IMR-90 (cell line): Measurements from ENCODE around the gene VEGFA. TPM values are rescaled to one million over a fixed set of nuclear protein-coding genes. Genes with fewer than 3 reads are reported as not detected.

Experiments
- ATAC-seq: fragments of 200-7000 bp; cut with Tn5 transposase; 2 replicates; pipeline ENCODE4 v1.9.1; 2020; ENCODE audit warnings: low read depth, mild to moderate bottlenecking, moderate library complexity
- BruUV-seq: library from RNA; stranded (reverse); fragments of 400-500 nt; replicated peaks from 2 replicates; lab custom pipeline; 2021; lab: Mats Ljungman, UMichigan
- CTCF ChIA-PET: fragments of 300-600 bp; formaldehyde crosslinking; extraction: SDS; loops from one replicate; lab custom pipeline; 2021; ENCODE audit warnings: antibody characterized with exemption; lab: Yijun Ruan, JAX
- POLR2A ChIA-PET: fragments of 300-600 bp; sonication (Branson Sonifier 250); formaldehyde crosslinking; loops from one replicate; lab custom pipeline; 2022; ENCODE audit warnings: antibody characterized with exemption; ENCODE audit not compliant: unreplicated experiment; lab: Charles Lee
- DNase-seq: peaks from one replicate; pipeline ENCODE4 v3.0.0; 2013
- H2AFZ ChIP-seq: replicated peaks from 2 replicates; pipeline ENCODE3; 2013; ENCODE audit warnings: low read length, mild to moderate bottlenecking; ENCODE audit not compliant: poor library complexity
- H2AK5ac ChIP-seq: 2 replicates; pipeline ENCODE4 v1.6.1; 2013; ENCODE audit warnings: low read depth, low read length, inconsistent platforms
- H2AK9ac ChIP-seq: replicated peaks from 2 replicates; pipeline ENCODE3; 2013; ENCODE audit warnings: mild to moderate bottlenecking, low read depth, low read length, moderate library complexity; ENCODE audit not compliant: poor library complexity
- H2BK120ac ChIP-seq: 2 replicates; pipeline ENCODE4 v1.6.1; 2013; ENCODE audit warnings: low read depth, low read length, inconsistent platforms
- H2BK15ac ChIP-seq: 3 replicates; pipeline ENCODE4 v1.6.1; 2013; ENCODE audit warnings: low read depth, low read length, inconsistent platforms
- H2BK20ac ChIP-seq: 2 replicates; pipeline ENCODE4 v1.6.1; 2013; ENCODE audit warnings: low read depth, mild to moderate bottlenecking, inconsistent platforms, low read length, moderate library complexity
- H2BK5ac ChIP-seq: 2 replicates; pipeline ENCODE4 v1.6.1; 2013; ENCODE audit warnings: mild to moderate bottlenecking, low read depth, low read length, inconsistent platforms; ENCODE audit not compliant: poor library complexity, severe bottlenecking
- H3K14ac ChIP-seq: replicated peaks from 2 replicates; pipeline ENCODE4 v1.6.1; 2013; ENCODE audit warnings: low read depth, low read length, inconsistent platforms
- H3K18ac ChIP-seq: 2 replicates; pipeline ENCODE4 v1.6.1; 2013; ENCODE audit warnings: low read depth, low read length, control low read depth
- H3K23ac ChIP-seq: 2 replicates; pipeline ENCODE4 v1.6.1; 2013; ENCODE audit warnings: low read depth, low read length, inconsistent platforms
- H3K27ac ChIP-seq: 2 replicates; pipeline ENCODE4 v1.5.1; 2013; ENCODE audit warnings: mild to moderate bottlenecking, control low read depth, low read length; ENCODE audit not compliant: insufficient read depth
- H3K27me3 ChIP-seq: 2 replicates; pipeline ENCODE4 v1.6.1; 2013; ENCODE audit warnings: low read length; ENCODE audit not compliant: control insufficient read depth, insufficient read depth
- H3K36me3 ChIP-seq: 2 replicates; pipeline ENCODE4 v1.6.1; 2013; ENCODE audit warnings: low read length, mixed read lengths; ENCODE audit not compliant: control insufficient read depth, insufficient read depth
- H3K4ac ChIP-seq: 2 replicates; pipeline ENCODE4 v1.6.1; 2013; ENCODE audit warnings: low read depth, low read length, inconsistent platforms
- H3K4me1 ChIP-seq: 2 replicates; pipeline ENCODE4 v1.6.1; 2013; ENCODE audit warnings: low read length, mixed read lengths; ENCODE audit not compliant: control insufficient read depth, insufficient read depth
- H3K4me2 ChIP-seq: 2 replicates; pipeline ENCODE4 v1.6.1; 2013; ENCODE audit warnings: low read depth, mild to moderate bottlenecking, control low read depth, low read length, moderate library complexity
- H3K4me3 ChIP-seq: 2 replicates; pipeline ENCODE4 v1.5.1; 2013; ENCODE audit warnings: low read depth, mild to moderate bottlenecking, control low read depth, low read length, moderate library complexity; ENCODE audit not compliant: insufficient read depth
- H3K56ac ChIP-seq: 2 replicates; pipeline ENCODE4 v1.6.1; 2013; ENCODE audit warnings: low read length, inconsistent platforms; ENCODE audit not compliant: insufficient read depth; ENCODE audit errors: extremely low read depth
- H3K79me1 ChIP-seq, 2 experiments: 2 replicates each; pipeline ENCODE4 v1.6.1; 2013; ENCODE audit warnings: low read length in 2 of 2, inconsistent platforms in 1 of 2, low read depth in 1 of 2
- H3K9ac ChIP-seq: 2 replicates; pipeline ENCODE4 v1.6.1; 2013; ENCODE audit warnings: low read depth, low read length, control low read depth
- H3K9me1 ChIP-seq: 2 replicates; pipeline ENCODE4 v1.6.1; 2013; ENCODE audit warnings: low read length, inconsistent platforms; ENCODE audit not compliant: insufficient read depth
- H3K9me3 ChIP-seq: 2 replicates; pipeline ENCODE4 v1.6.1; 2013; ENCODE audit warnings: low read length; ENCODE audit not compliant: control insufficient read depth, insufficient read depth
- H4K20me1 ChIP-seq: 2 replicates; pipeline ENCODE4 v1.6.1; 2013; ENCODE audit warnings: low read length, inconsistent platforms; ENCODE audit not compliant: insufficient read depth
- H4K5ac ChIP-seq: 2 replicates; pipeline ENCODE4 v1.6.1; 2013; ENCODE audit warnings: mild to moderate bottlenecking, low read depth, low read length, control low read depth
- H4K8ac ChIP-seq, 2 experiments: 2 replicates each; pipeline ENCODE4 v1.6.1; 2013; ENCODE audit warnings: low read depth in 2 of 2, low read length in 2 of 2, control low read depth in 1 of 2, inconsistent platforms in 1 of 2
- H4K91ac ChIP-seq: 2 replicates; pipeline ENCODE4 v1.6.1; 2013; ENCODE audit warnings: low read depth, low read length, inconsistent platforms; ENCODE audit not compliant: insufficient read depth
- BHLHE40 ChIP-seq: fragments of 150-350 bp; IDR thresholded peaks from 2 replicates; pipeline ENCODE4 v1.6.1; 2016; ENCODE audit warnings: mild to moderate bottlenecking, low read depth, low read length
- CEBPB ChIP-seq: IDR thresholded peaks from 2 replicates; pipeline ENCODE4 v1.6.1; 2012; ENCODE audit warnings: low read depth, low read length, improper control_type of control experiment
- CHD1 ChIP-seq: IDR thresholded peaks from 2 replicates; pipeline ENCODE4 v1.6.1; 2012; ENCODE audit warnings: low read depth, low read length, improper control_type of control experiment
- CTCF ChIP-seq: conservative IDR thresholded peaks from 2 replicates; pipeline ENCODE4 v1.5.1; 2012; ENCODE audit warnings: mild to moderate bottlenecking, low read depth, low read length, improper control_type of control experiment
- ELK1 ChIP-seq: fragments of 150-350 bp; IDR thresholded peaks from 2 replicates; pipeline ENCODE4 v1.6.1; 2016; ENCODE audit warnings: low read depth, mild to moderate bottlenecking, low read length, moderate library complexity, borderline replicate concordance
- FOS ChIP-seq: fragments of 150-350 bp; IDR thresholded peaks from 2 replicates; pipeline ENCODE4 v1.6.1; 2016; ENCODE audit warnings: low read depth, low read length
- MAFK ChIP-seq: IDR thresholded peaks from 2 replicates; pipeline ENCODE4 v1.6.1; 2012; ENCODE audit warnings: low read depth, low read length, improper control_type of control experiment
- MXI1 ChIP-seq: IDR thresholded peaks from 2 replicates; pipeline ENCODE4 v1.6.1; 2012; ENCODE audit warnings: low read depth, mild to moderate bottlenecking, low read length, moderate library complexity, borderline replicate concordance
- RAD21 ChIP-seq: IDR thresholded peaks from 2 replicates; pipeline ENCODE4 v1.6.1; 2012; ENCODE audit warnings: low read length, improper control_type of control experiment
- RFX5 ChIP-seq: IDR thresholded peaks from 2 replicates; pipeline ENCODE4 v1.8.0; 2012; ENCODE audit warnings: low read depth, mild to moderate bottlenecking, low read length, moderate library complexity
- USF2 ChIP-seq: fragments of 150-350 bp; IDR thresholded peaks from 2 replicates; pipeline ENCODE4 v1.6.1; 2017; ENCODE audit warnings: mild to moderate bottlenecking, antibody characterized with exemption, low read length, low read depth
- WGBS, 2 experiments: methylation state at CpG; one replicate each; pipeline versions ENCODE4 v1.1.5 to v1.1.7; 2013; ENCODE audit warnings: missing lambda C conversion rate in 2 of 2; ENCODE audit not compliant: insufficient read length in 1 of 2; ENCODE audit errors: extremely low coverage in 2 of 2; 5-methylcytosine and 5-hydroxymethylcytosine counted together
- dilution Hi-C: fragments of 300-500 bp; cut with HindIII; formaldehyde crosslinking; loops from one replicate; pipeline ENCODE4 v1.14.3; 2018; ENCODE audit warnings: low sequenced_read_pairs; ENCODE audit not compliant: unreplicated experiment
- in situ Hi-C: fragments of 300-500 bp; cut with MboI; formaldehyde crosslinking; loops from 3 replicates; pipeline ENCODE4 v1.14.3; 2019; ENCODE audit warnings: low sequenced_read_pairs, inconsistent platforms, mixed read lengths
- intact Hi-C: fragments of 100-400 bp; cut with micrococcal nuclease; formaldehyde crosslinking; loops from 2 replicates; pipeline ENCODE4 v1.10.0; 2022
- polyA plus RNA-seq, 3 experiments: library from polyadenylated mRNA; depleted of rRNA; stranded (reverse); fragments of >200 nt; gene quantifications; 2 replicates each; pipeline ENCODE4 v1.2.3, GENCODE V29; 2012; ENCODE audit warnings: low replicate concordance in 1 of 3
- total RNA-seq: library from RNA; depleted of rRNA; stranded (reverse); fragments of >200 nt; gene quantifications from 2 replicates; pipeline ENCODE4 v1.2.3, GENCODE V29; 2012

Gene VEGFA
- total and polyA plus RNA-seq, 2 of the 4 experiments (the other 2 are of a cell fraction) = 190 to 234 TPM

- TF ChIP-seq CHD1 (no peak), FOS (no peak), CEBPB (no peak)
Measured at GRCh38 chr6:43826730-43827129, 56.7 kb downstream of the VEGFA start (continued).

GRCh38 chr6:43827898-43828297, 57.9 kb downstream of the VEGFA start:
- Histone ChIP-seq H3K4me2 (no peak overlapping the region), H3K9me3 (no peaks in the 10 kb centered on the region), H3K79me1 (no peaks in the 10 kb centered on the region), H3K14ac (no peak overlapping the region), H3K27ac (no peak overlapping the region), H3K36me3 (no peaks in the 10 kb centered on the region), H2BK5ac (no peak overlapping the region), H3K56ac (no peak overlapping the region), H3K4me3 (no peak overlapping the region), H3K9ac (no peak overlapping the region), H2AFZ (no peak overlapping the region), H2AK9ac (no peak overlapping the region), H4K91ac (no peak overlapping the region), H3K9me1 (no peaks in the 10 kb centered on the region), H3K4ac (no peak overlapping the region), H3K4me1 (peaks cover 4% of the 10 kb centered on the region; the same call in 1 of the 2 replicates), H2AK5ac (no peak overlapping the region), H4K5ac (no peak overlapping the region), H2BK120ac (no peak overlapping the region), H2BK15ac (no peak overlapping the region; the same call in 2 of the 3 replicates), H4K8ac (no peak overlapping the region), H4K20me1 (no peaks in the 10 kb centered on the region), H3K27me3 (peaks cover 55% of the 10 kb centered on the region), H3K18ac (no peak overlapping the region), H3K23ac (no peak overlapping the region), H2BK20ac (no peak overlapping the region)
- POLR2A ChIA-PET = no interaction called here
- DNase-seq (no peak), ATAC-seq (no peak)
- CTCF ChIA-PET = interaction anchor here (1.3 kb wide), 1 partner anchor 53 kb away, joined by 4 read pairs; no protein-coding TSS in a partner anchor
- dilution Hi-C loops = no loop called here
- intact Hi-C loops = no loop called here
- no TSS peak for BruUV-seq
- in situ Hi-C loops = no loop called here
- 60% methylated on average over 1 of the region's 10 CpGs; no CpG with 5 or more reads in 1 of the 2 experiments for WGBS, 2 experiments
- TF ChIP-seq USF2 (no peak), BHLHE40 (no peak), CTCF (no peak), CEBPB (no peak), MAFK (no peak), ELK1 (no peak), MXI1 (no peak), RFX5 (no peak), RAD21 (no peak), CHD1 (no peak)
